Measurements from ENCODE around the gene MDGA2.
"Not testable (repeated sequence)": the region's sequence is repeated elsewhere in the genome, so short reads cannot be mapped to it uniquely, and the experiment has no call there.

MDGA2 gene

GRCh38 chr14:46920542-46920941 is 754.9 kb downstream of the MDGA2 start:
- no peak for DNase-seq (ENCODE audit: low read depth)

- DNase-seq (ENCODE audit: low read depth) = not testable (repeated sequence)
Observed at GRCh38 chr14:46915539-46915938, 759.9 kb downstream of the MDGA2 start.

- DNase-seq (ENCODE audit: low read depth) = no peak
Observed at GRCh38 chr14:46902837-46903236, 772.6 kb downstream of the MDGA2 start.

GRCh38 chr14:46894476-46894875 is 780.9 kb downstream of the MDGA2 start:
- DNase-seq (ENCODE audit: low read depth) = no peak

- DNase-seq (ENCODE audit: low read depth) = no peak
Observed at GRCh38 chr14:46887144-46887543, 788.3 kb downstream of the MDGA2 start.

- no peak for DNase-seq (ENCODE audit: low read depth)
Observed at GRCh38 chr14:46885566-46885965, 789.8 kb downstream of the MDGA2 start.

GRCh38 chr14:46861753-46862152 is 813.7 kb downstream of the MDGA2 start:
- DNase-seq (ENCODE audit: low read depth) = no peak

- no peak for DNase-seq (ENCODE audit: low read depth)
Observed at GRCh38 chr14:46840944-46841720, 834.3 kb downstream of the MDGA2 start.

- no peak for DNase-seq (ENCODE audit: low read depth)
Observed at GRCh38 chr14:46820291-46820690, 855.1 kb downstream of the MDGA2 start.

- no peak for DNase-seq (ENCODE audit: low read depth)
Observed at GRCh38 chr14:46819117-46819516, 856.3 kb downstream of the MDGA2 start.

GRCh38 chr14:46818147-46818546 is 857.3 kb downstream of the MDGA2 start:
- DNase-seq (ENCODE audit: low read depth) = no peak

- DNase-seq (ENCODE audit: low read depth) = no peak
Observed at GRCh38 chr14:46793144-46793543, 882.3 kb downstream of the MDGA2 start.

All from stromal cell of bone marrow (primary cell).